ENCODE measurements around the gene TIMM23.

DNA sequence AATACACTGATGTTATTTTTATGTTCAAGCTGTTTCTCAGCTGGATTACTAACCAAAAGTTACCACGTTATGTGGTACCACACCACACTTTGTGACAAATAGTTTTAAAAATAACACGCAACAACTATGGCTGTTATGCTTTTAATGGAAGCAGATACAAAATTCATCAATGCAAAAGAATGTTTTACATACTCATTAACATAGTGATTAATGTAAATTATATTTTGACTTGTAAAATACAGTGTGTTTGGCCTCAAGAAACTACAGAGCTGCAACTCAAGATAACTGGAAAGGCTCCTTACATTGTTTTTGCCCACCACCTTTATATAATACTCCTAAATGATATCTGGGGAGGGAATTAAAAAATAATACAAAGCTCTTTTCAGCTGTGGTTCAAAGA is 32.7 kb downstream of the TIMM23 start:
- TF ChIP-seq POLR2AphosphoS5 (IDR thresholded peaks at IDR 0.05; ENCODE audit: insufficient read depth in 1 of 2, low read depth in 1 of 2) (no peak), CTCF (IDR thresholded peaks at IDR 0.05) (no peak)
